ENCODE results near the gene TMEM63A.
"Not testable (repeated sequence)": the region's sequence is repeated elsewhere in the genome, so short reads cannot be mapped to it uniquely, and the experiment has no call there.

Gene TMEM63A

GRCh38 chr1:225881959-225882693 is at the start of gene TMEM63A:
Gene TMEM63A (minus strand): TSS chr1:225882380. CDS start chr1:225877580, 4,800 bp downstream.
- peak; percentile 91 for DNase-seq

- no peak for DNase-seq
These were observed 49.3 kb upstream of the TMEM63A start for GRCh38 chr1:225931270-225932136.

- DNase-seq, result no peak
These were observed 48.4 kb upstream of the TMEM63A start for GRCh38 chr1:225930566-225930965.

GRCh38 chr1:225929462-225929861 is 47.3 kb upstream of the TMEM63A start:
- not testable (repeated sequence) for DNase-seq

- peak in 1 of 2 donors; percentile 15 for DNase-seq
These were observed 46.3 kb upstream of the TMEM63A start for GRCh38 chr1:225928186-225929175.

GRCh38 chr1:225926551-225927113 is 44.5 kb upstream of the TMEM63A start:
- DNase-seq, result no peak

GRCh38 chr1:225923692-225924555 is 41.7 kb upstream of the TMEM63A start, which contains the start of gene PYCR2:
Gene PYCR2 (minus strand): TSS chr1:225924250. CDS start chr1:225924110, 140 bp downstream.
- DNase-seq, result peak; percentile 94 to 95

- DNase-seq, result no peak
These were observed 41.2 kb upstream of the TMEM63A start for GRCh38 chr1:225923381-225923691.

GRCh38 chr1:225921734-225922709 is 39.8 kb upstream of the TMEM63A start:
- no peak for DNase-seq

- no peak for DNase-seq
These were observed 37.7 kb upstream of the TMEM63A start for GRCh38 chr1:225919906-225920305.

- no peak for DNase-seq
These were observed 36.1 kb upstream of the TMEM63A start for GRCh38 chr1:225918280-225918679.

- DNase-seq, result no peak
These were observed 35.4 kb upstream of the TMEM63A start for GRCh38 chr1:225917536-225917935.

GRCh38 chr1:225917101-225917500 is 34.9 kb upstream of the TMEM63A start:
- DNase-seq, result no peak

GRCh38 chr1:225915538-225915991 is 33.4 kb upstream of the TMEM63A start:
- DNase-seq, result no peak

GRCh38 chr1:225914947-225915346 is 32.8 kb upstream of the TMEM63A start:
- no peak for DNase-seq

GRCh38 chr1:225914391-225914790 is 32.2 kb upstream of the TMEM63A start:
- no peak for DNase-seq

- DNase-seq, result peak; percentile 69
These were observed 29.3 kb upstream of the TMEM63A start for GRCh38 chr1:225911191-225912130.

- DNase-seq, result no peak
These were observed 27.3 kb upstream of the TMEM63A start for GRCh38 chr1:225909477-225909876.

- no peak for DNase-seq
These were observed 26.6 kb upstream of the TMEM63A start for GRCh38 chr1:225908773-225909172.
